ENCODE data around the gene CSRP3.
"Not testable (repeated sequence)": the region's sequence is repeated elsewhere in the genome, so short reads cannot be mapped to it uniquely, and the experiment has no call there.

The CSRP3 gene

GRCh38 chr11:19136884-19137283, 64.9 kb downstream of the CSRP3 start:
- not testable (repeated sequence) for DNase-seq (ENCODE audit: extremely low spot score, insufficient read length, low read depth); FAIRE-seq

GRCh38 chr11:19134004-19134403, 67.8 kb downstream of the CSRP3 start:
- DNase-seq (ENCODE audit: extremely low spot score, insufficient read length, low read depth) (no peak), FAIRE-seq (no peak)

All from GM18507 (cell line).